A549 (cell line): ENCODE results near the gene KNOP1.
A peak's percentile ranks its signal among the peaks of the same experiment; 100 is the strongest.

Source experiments
- CBX8 ChIP-seq: fragments of 200-600 bp; sonication (generic); IDR thresholded peaks from 2 replicates; pipeline ENCODE4 v1.6.1; 2016
- CHD2 ChIP-seq: fragments of 150-350 bp; IDR thresholded peaks from 2 replicates; pipeline ENCODE4 v1.6.1; 2014; ENCODE audit warnings: low read length; ENCODE audit not compliant: partially characterized antibody
- EHMT2 ChIP-seq: fragments of 200-600 bp; sonication (generic); IDR thresholded peaks from 2 replicates; pipeline ENCODE4 v1.6.1; 2016; ENCODE audit warnings: antibody characterized with exemption, low read depth, mild to moderate bottlenecking, moderate library complexity
- EP300 ChIP-seq, 2 experiments: fragments of >200 bp; sonication (Bioruptor Twin); formaldehyde crosslinking; IDR thresholded peaks; 2 replicates in 1 of 2; 3 replicates in 1 of 2; pipeline ENCODE4 v1.6.1; 2016 to 2017
- FOXS1 ChIP-seq: fragments of 250-450 bp; sonication (Bioruptor Pico); IDR thresholded peaks from 2 replicates; pipeline ENCODE4 v1.5.0; 2020; ENCODE audit warnings: mild to moderate bottlenecking, moderate library complexity
- JUN ChIP-seq, 2 experiments: fragments of >200 bp; sonication (Bioruptor Twin); formaldehyde crosslinking; IDR thresholded peaks; 2 replicates in 1 of 2; 3 replicates in 1 of 2; pipeline ENCODE4 v1.6.1; 2016 to 2017
- JUNB ChIP-seq: fragments of >200 bp; sonication (Bioruptor Twin); formaldehyde crosslinking; IDR thresholded peaks from 2 replicates; pipeline ENCODE4 v1.6.1; 2016
- NPAS2 ChIP-seq: fragments of 250-450 bp; sonication (Bioruptor Pico); IDR thresholded peaks from 2 replicates; pipeline ENCODE4 v1.8.0; 2022; ENCODE audit warnings: mild to moderate bottlenecking, moderate library complexity, borderline replicate concordance
- POLR2A ChIP-seq: IDR thresholded peaks from 2 replicates; pipeline ENCODE4 v1.6.1; 2012; ENCODE audit warnings: mild to moderate bottlenecking, low read length
- TF ChIP-seq, protein P1 (sequence below): fragments of >200 bp; sonication (Bioruptor Twin); formaldehyde crosslinking; IDR thresholded peaks from 3 replicates; pipeline ENCODE4 v1.5.1; 2016
- TF ChIP-seq, protein P2 (sequence below): fragments of 150-350 bp; IDR thresholded peaks from 2 replicates; pipeline ENCODE4 v1.6.1; 2014; ENCODE audit warnings: low read depth, mild to moderate bottlenecking, low read length
- TF ChIP-seq, protein P3 (sequence below): IDR thresholded peaks from 2 replicates; pipeline ENCODE4 v1.6.1; 2012

DNA sequence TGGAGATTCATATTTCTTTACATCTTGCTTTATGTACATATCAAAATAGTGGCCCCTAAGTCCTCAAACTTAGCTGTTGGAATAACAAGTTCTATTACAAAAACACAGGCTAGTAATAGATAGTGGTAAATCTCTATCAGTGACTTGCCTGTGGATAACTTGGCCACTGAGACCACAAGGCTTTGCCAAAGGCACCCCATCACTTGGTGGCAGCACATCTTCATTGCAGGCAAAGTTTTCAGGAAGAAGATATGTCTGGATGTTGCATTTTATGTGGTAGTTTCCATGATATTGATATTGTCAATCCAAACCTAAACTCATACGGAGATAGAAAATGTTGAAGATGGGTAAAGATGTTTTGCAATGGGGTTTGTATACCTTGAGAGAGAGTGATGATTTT, 58.5 kb downstream of the KNOP1 start:
- TF ChIP-seq POLR2A = no peak
- no peak for TF ChIP-seq FOXS1
- TF ChIP-seq CBX8 = no peak
- TF ChIP-seq, protein P1, sequence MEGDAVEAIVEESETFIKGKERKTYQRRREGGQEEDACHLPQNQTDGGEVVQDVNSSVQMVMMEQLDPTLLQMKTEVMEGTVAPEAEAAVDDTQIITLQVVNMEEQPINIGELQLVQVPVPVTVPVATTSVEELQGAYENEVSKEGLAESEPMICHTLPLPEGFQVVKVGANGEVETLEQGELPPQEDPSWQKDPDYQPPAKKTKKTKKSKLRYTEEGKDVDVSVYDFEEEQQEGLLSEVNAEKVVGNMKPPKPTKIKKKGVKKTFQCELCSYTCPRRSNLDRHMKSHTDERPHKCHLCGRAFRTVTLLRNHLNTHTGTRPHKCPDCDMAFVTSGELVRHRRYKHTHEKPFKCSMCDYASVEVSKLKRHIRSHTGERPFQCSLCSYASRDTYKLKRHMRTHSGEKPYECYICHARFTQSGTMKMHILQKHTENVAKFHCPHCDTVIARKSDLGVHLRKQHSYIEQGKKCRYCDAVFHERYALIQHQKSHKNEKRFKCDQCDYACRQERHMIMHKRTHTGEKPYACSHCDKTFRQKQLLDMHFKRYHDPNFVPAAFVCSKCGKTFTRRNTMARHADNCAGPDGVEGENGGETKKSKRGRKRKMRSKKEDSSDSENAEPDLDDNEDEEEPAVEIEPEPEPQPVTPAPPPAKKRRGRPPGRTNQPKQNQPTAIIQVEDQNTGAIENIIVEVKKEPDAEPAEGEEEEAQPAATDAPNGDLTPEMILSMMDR = 0 out of 3 replicates have a peak, but pooled peaks have one; percentile 12
- TF ChIP-seq, protein P2, sequence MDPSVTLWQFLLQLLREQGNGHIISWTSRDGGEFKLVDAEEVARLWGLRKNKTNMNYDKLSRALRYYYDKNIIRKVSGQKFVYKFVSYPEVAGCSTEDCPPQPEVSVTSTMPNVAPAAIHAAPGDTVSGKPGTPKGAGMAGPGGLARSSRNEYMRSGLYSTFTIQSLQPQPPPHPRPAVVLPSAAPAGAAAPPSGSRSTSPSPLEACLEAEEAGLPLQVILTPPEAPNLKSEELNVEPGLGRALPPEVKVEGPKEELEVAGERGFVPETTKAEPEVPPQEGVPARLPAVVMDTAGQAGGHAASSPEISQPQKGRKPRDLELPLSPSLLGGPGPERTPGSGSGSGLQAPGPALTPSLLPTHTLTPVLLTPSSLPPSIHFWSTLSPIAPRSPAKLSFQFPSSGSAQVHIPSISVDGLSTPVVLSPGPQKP = no peak
- TF ChIP-seq JUNB = no peak
- no peak for TF ChIP-seq EHMT2
- TF ChIP-seq, protein P3, sequence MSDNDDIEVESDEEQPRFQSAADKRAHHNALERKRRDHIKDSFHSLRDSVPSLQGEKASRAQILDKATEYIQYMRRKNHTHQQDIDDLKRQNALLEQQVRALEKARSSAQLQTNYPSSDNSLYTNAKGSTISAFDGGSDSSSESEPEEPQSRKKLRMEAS = no peak
- no peak for TF ChIP-seq CHD2
- TF ChIP-seq JUN (IDR thresholded peaks at IDR 0.05) = no peak
- no peak for TF ChIP-seq EP300 (IDR thresholded peaks at IDR 0.05)
- TF ChIP-seq NPAS2 (CRISPR knock-in tag) = no peak
